Adrenal gland (tissue), 12 donors: ENCODE measurements around the gene PIP4K2B. TPM values are rescaled to one million over a fixed set of nuclear protein-coding genes. Genes with fewer than 3 reads are reported as not detected.

ENCODE experiments used
- DNase-seq, 7 donors: peaks; one replicate each; pipeline ENCODE4 v3.0.0-alpha.2; 2019 to 2020
- H3K27ac ChIP-seq, 5 donors: fragments of 200-600 bp; sonication (generic) in 4 of 5; 1 replicate in 3 of 5; 2 replicates in 2 of 5; pipeline versions ENCODE4 v1.5.1 to v1.8.0; 2016 to 2020; ENCODE audit warnings: mild to moderate bottlenecking in 1 of 5
- H3K27me3 ChIP-seq: fragments of 200-600 bp; 2 replicates; pipeline ENCODE4 v1.8.0; 2021
- H3K36me3 ChIP-seq, 2 donors: fragments of 200-600 bp; replicated peaks in 1 of 2; 1 replicate in 1 of 2; 2 replicates in 1 of 2; pipeline versions ENCODE4 v1.5.1 to v1.8.0; 2018 to 2022
- H3K4me1 ChIP-seq, 2 donors: fragments of 200-600 bp; replicated peaks in 1 of 2; 1 replicate in 1 of 2; 2 replicates in 1 of 2; pipeline versions ENCODE4 v1.5.1 to v1.8.0; 2018 to 2021
- H3K4me3 ChIP-seq, 4 donors: fragments of 200-600 bp; sonication (generic) in 3 of 4; one replicate each; pipeline ENCODE4 v1.5.1; 2016 to 2018
- H3K9me3 ChIP-seq, 3 donors: fragments of 200-600 bp; sonication (generic) in 1 of 3; replicated peaks in 1 of 3; 1 replicate in 2 of 3; 2 replicates in 1 of 3; pipeline versions ENCODE4 v1.5.1 to v1.8.0; 2016 to 2021
- CTCF ChIP-seq, 6 experiments: fragments of 450-650 bp in 4 of 6; fragments of 200-600 bp in 2 of 6; sonication (generic) in 1 of 6; IDR thresholded peaks; 1 replicate in 5 of 6; 2 replicates in 1 of 6; pipeline versions ENCODE4 v1.5.1 to v1.8.0; 2016 to 2021; ENCODE audit warnings: antibody characterized with exemption in 6 of 6, mild to moderate bottlenecking in 2 of 6, moderate library complexity in 1 of 6
- POLR2A ChIP-seq, 2 donors: fragments of 450-650 bp; IDR thresholded peaks; one replicate each; pipeline ENCODE4 v1.6.1; 2017; ENCODE audit warnings: antibody characterized with exemption in 2 of 2, mild to moderate bottlenecking in 2 of 2, moderate library complexity in 1 of 2
- whole genome bisulfite sequencing, 4 donors: extraction: QIAGEN DNeasy Blood & Tissue Kit in 2 of 4; methylation state at CpG; one replicate each; pipeline versions ENCODE4 v1.1.5 to v1.1.7; 2013 to 2017; 5-methylcytosine and 5-hydroxymethylcytosine counted together
- intact Hi-C, 2 donors: fragments of 100-400 bp; cut with DNase I; formaldehyde crosslinking; loops; one replicate each; pipeline versions ENCODE4 v1.14.1 to v1.15.0; 2022 to 2023
- polyA plus RNA-seq, 3 donors: library from polyadenylated mRNA; stranded (reverse); fragments of 200-250 nt in 2 of 3; fragments of 350-450 nt in 1 of 3; fragmentation: Illumina TruSeq in 1 of 3; extraction: RNeasy Lipid Tissue Mini Kit (QIAGEN cat#74804) in 1 of 3; gene quantifications; one replicate each; pipeline ENCODE4 v1.2.3, GENCODE V29; 2013 to 2014
- total RNA-seq, 9 donors: library from RNA; depleted of rRNA in 4 of 9; stranded (reverse); fragments of >200 nt in 4 of 9; fragments of 120-200 nt in 1 of 9; fragmentation: NEBNext Ultra II Directional in 1 of 9; extraction: Animal tissue kit (Norgen Biotek cat#: 25700) in 1 of 9; gene quantifications; one replicate each; pipeline versions ENCODE4 v1.1.0 to v1.2.4, GENCODE V29; 2013 to 2023
- donor health status: healthy with polysubstance abuse.
- donor health status: Bipolar disorder and iron deficiency.
- donor health status: DM: yes; HTN: yes; CAD: no.
- donor health status: DM: no; HTN: no; CAD: no.
- donor health status: DM: no; HTN: no; CAD: no.
- donor health status: DM: yes; HTN: yes; CAD: no.

The PIP4K2B gene
- total and polyA plus RNA-seq, 12 donors, result 30.0 to 92.4 (median 55.3) TPM

DNA sequence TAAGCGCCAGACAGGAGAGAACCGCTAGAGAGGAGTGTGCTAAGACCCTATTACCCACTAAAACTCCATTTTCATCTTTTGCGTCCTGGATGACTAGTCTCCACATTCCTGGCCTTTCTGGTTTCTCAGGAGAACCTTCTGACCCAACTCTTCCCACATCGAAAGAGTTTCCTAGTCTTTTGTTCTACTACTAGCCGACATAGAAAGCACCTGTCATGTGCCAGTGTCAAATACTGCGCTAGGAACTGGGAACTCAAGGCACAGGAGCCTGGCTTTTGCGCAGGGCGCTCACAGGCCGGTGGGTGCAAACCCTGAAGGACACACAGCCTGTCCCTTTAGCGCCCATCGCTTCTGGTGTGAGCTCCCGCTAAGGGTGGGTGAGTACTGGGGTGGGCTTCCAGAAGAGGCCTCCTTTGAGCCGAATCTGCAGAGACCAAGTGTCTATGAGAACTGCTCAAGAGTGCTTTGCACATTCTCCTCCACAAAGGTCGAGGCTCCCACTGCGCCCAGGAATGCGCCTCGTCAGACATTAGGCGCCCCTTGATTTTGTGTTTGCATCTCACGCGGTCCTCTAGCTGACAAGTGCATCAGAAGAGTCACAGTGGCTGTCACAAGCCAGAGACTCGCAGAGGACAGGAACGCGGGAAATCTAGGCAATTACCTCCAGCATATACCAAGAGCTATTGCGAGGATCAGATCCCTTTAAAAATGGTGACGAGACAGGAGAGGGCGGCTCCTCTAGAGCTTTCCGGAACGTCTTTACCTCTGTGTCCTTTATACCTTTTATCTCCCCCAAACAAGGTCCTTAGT is 48.8 kb downstream of the PIP4K2B start:
- no peak for TF ChIP-seq POLR2A (IDR thresholded peaks at IDR 0.05)
- no peak for TF ChIP-seq CTCF (IDR thresholded peaks at IDR 0.05)
- DNase-seq, result peak in 2 of 7 donors; percentile 30 to 65
- Histone ChIP-seq H3K4me3 (peak overlapping the region in 1 of 4 donors; percentile 97), H3K9me3 (no peaks in the 10 kb centered on the region), H3K27ac (peak overlapping the region; percentile 67 to 91 (median 81)), H3K27me3 (no peaks in the 10 kb centered on the region), H3K4me1 (peaks cover 39 to 50% of the 10 kb centered on the region in 2 donors), H3K36me3 (peaks cover 0 to 10% of the 10 kb centered on the region in 2 donors)
- intact Hi-C loops, result no loop called here
- 41 to 49% (median 46%) methylated on average over 21 to 28 of the region's 28 CpGs for WGBS, 4 donors

DNA sequence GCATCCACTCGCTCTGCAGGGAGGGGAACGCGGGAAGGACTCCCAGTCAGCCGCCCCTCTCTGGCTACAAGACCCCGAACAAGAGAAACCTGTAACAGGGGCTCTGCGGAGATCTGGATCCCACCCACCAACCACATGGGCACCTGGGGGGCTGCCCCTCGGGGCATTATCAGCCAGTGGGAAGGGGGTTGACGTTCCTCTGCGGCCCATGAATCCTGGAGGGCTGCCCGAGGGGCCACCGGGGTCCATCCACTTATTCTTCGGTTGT is 49.4 kb downstream of the PIP4K2B start:
- no peaks in the 10 kb centered on the region for H3K27me3 ChIP-seq
- intact Hi-C loops, result no loop called here
- H3K27ac ChIP-seq, result peak overlapping the region; percentile 67 to 91 (median 81)
- DNase-seq, result no peak
- H3K4me3 ChIP-seq, result peak overlapping the region in 2 of 4 donors; percentile 74 to 97
- H3K9me3 ChIP-seq, result no peaks in the 10 kb centered on the region
- peaks cover 39 to 54% of the 10 kb centered on the region in 2 donors for H3K4me1 ChIP-seq
- 6 to 17% (median 8%) methylated on average over 3 to 12 of the region's 12 CpGs for WGBS, 4 donors
- TF ChIP-seq POLR2A (IDR thresholded peaks at IDR 0.05) (no peak), CTCF (IDR thresholded peaks at IDR 0.05) (no peak)
- peaks cover 0 to 9% of the 10 kb centered on the region in 2 donors for H3K36me3 ChIP-seq

GRCh38 chr17:38749223-38750043 is 49.9 kb downstream of the PIP4K2B start:
- Histone ChIP-seq H3K9me3 (no peaks in the 10 kb centered on the region), H3K27ac (peak overlapping the region; percentile 67 to 91 (median 81)), H3K4me1 (peaks cover 39 to 54% of the 10 kb centered on the region in 2 donors), H3K27me3 (no peaks in the 10 kb centered on the region), H3K36me3 (peaks cover 0 to 3% of the 10 kb centered on the region in 2 donors), H3K4me3 (peak overlapping the region in 3 of 4 donors; percentile 13 to 97 (median 74))
- peak; percentile 82 to 95 (median 93) for DNase-seq
- intact Hi-C loops, result no loop called here
- TF ChIP-seq POLR2A (IDR thresholded peaks at IDR 0.05), result peak; percentile 36 to 72
- no peak for TF ChIP-seq CTCF (IDR thresholded peaks at IDR 0.05)
- 0 to 1% (median 1%) methylated on average over 4 to 79 of the region's 79 CpGs for WGBS, 4 donors

GRCh38 chr17:38748892-38749222 is 50.5 kb downstream of the PIP4K2B start:
- H3K4me1 ChIP-seq, result peaks cover 36 to 49% of the 10 kb centered on the region in 2 donors

More at GRCh38 chr17:38748892-38749222, 50.5 kb downstream of the PIP4K2B start:
- Histone ChIP-seq H3K27me3 (no peaks in the 10 kb centered on the region), H3K9me3 (no peaks in the 10 kb centered on the region), H3K36me3 (no peaks in the 10 kb centered on the region), H3K27ac (peak overlapping the region; percentile 67 to 91 (median 81)), H3K4me3 (peak overlapping the region in 3 of 4 donors; percentile 13 to 97 (median 74))
- 0 to 1% (median 0%) methylated on average over 2 to 32 of the region's 32 CpGs; no CpG with 5 or more reads in 1 of the 4 donors for WGBS, 4 donors
- TF ChIP-seq CTCF (IDR thresholded peaks at IDR 0.05), result no peak
- peak in 2 of 7 donors; percentile 51 to 63 for DNase-seq
- intact Hi-C loops, result no loop called here
